ENCODE data around the gene SMYD3.

The SMYD3 gene

DNA sequence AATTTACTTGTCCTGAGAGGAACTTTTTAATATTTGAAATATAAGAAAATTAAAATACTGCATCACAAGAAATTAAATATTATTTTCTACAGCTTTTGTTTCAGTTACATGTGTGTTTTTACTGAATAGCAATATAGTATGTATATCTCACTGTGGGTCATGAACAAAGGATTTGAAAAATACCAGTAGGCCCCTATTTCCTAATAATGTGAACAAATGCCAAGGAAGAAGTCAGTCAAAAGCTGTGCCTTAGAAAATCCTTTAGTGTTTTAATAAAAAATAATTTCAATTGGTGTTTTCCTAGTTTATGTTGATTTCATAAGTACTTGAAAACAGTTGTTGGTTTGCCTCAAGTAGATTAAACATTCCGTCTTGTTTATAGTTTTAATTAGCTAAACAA is 46.7 kb downstream of the SMYD3 start:
- no peak for DNase-seq

DNA sequence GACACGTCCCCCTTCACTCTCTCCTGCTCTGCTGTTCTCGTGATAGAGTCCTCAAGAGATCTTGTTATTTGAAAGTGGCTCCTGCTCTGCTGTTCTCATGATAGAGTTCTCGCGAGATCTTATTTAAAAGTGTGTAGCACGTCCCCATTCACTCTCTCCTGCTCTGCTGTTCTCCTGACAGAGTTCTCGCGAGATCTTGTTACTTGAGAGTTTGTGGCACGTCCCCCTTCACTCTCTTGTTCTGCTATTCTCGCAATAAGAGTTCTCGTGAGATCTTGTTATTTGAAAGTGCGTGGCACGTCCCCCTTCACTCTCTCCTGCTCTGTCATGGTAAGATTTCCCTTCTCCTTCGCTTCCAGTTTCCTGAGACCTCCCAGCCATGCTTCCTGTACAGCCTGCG is 47.9 kb downstream of the SMYD3 start:
- DNase-seq = no peak

DNA sequence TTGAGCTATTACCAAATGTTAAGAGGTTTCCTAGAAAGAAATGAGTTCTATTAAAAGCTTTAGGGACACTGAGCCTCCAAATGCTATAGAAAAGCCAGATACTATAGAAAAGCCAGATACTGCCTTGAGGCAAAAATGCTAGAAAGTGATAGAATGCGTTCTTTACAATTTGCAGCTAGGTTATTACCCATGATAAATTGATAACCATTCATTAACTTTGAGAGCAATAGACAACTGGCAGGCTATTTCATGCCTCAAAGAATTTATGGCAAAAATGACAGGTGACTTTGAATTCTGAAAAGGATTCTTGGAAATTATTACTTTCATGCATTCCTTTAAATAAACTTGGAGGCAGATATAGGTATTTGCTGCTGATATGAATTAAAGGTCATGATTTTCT is 51.6 kb downstream of the SMYD3 start:
- DNase-seq = no peak

DNA sequence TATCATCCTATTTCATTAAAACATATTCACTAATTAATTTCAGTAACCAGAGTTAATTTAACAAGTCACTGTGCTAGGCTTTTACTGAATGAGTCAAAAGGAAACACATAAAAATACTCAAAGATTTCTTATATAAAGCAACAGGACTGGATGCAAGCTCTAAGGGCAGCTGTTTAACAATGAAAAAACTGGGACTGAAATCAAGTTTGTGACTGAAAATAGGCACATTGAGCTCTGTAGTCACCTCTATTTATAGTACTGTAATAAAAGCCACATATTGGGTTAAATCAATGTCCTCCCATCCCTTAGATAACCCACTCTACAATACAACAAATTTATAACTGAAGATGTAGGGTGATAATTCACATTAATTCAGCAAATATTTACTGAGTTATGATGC is 52.4 kb downstream of the SMYD3 start:
- DNase-seq = no peak

DNA sequence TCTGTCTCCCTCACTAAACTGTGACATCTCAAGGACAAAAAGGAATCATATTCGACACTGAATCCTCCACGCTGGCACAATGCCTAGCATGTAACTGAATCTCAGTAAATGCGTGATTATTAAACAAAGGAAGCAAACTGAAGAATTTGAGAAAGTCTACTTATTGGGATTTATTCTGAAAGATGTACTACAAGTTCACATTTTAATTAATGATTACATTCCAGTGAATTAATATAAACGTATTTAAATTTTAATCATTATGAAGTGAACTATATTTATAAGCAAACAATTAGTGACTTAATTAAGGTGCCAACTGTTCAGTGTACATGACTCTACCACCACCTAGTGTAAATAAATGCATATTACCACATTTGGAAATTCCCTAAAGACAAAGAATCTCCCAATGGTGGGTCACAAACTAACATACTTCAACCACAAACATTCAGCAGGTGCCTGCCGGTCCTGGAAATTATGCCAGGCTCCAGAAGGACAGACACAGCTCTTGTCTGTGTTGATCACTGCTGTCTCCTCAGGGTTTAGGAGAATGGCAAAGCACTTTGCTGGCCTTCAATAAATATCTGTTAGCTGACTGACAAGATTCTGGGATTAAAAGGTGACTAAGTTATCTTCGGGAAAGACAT is 56.3 kb downstream of the SMYD3 start:
- DNase-seq = peak in 1 of 2 donors; percentile 42

DNA sequence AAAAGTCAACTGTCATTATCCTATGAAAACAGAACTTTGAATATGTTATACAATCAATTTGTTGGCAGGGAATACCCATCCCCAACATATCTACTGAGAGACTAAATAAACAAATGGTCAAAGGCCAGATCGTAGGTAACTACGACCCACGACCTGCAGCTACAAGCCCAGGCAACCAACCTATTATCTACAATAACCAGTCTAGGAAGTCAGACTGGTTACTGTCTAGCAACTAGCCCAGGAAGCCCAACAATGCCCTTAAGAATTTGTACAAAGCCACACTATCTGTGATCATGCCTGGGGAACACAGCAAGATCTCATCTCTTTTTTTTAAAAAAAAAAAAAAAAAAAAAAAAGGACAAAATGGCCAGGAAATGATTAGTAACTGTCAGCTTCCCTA is 58.7 kb downstream of the SMYD3 start:
- no peak for DNase-seq

DNA sequence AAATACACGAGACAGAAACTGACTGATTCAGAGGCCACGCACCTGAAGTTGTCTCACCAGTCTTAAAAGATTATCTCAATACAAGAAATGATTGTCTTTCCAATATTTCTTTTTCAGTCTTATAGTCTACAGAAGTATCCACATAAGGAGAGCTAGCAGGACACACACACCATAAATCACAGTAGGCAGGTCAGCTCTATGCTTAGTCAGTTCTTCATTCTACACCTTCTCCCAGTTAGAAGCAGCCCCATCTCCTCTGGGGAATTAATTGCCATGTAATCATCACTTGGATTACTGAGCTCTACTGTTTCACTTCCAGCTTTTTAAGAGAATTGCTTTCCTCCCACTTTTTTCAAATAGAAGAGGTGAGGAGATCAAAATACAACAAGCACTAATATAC is 59.6 kb downstream of the SMYD3 start:
- DNase-seq = no peak

DNA sequence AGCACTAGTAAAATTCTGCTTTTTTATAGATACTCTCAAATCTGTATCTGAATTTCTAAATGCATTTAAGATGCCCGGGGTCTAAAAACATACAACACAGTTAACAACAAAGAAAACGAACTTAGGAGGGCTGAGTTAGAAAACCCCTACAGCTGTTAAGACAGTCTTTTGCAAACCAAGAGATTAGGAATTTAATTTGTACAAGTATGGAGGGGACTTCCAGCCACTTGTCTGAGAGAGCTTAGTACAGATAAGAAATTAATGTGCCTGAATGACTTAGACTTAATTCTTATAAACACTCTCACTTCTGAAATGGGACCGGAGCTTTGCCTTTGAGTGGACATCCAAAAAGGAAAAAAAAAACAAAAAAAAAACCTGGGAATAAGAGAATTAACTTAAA is 61.6 kb downstream of the SMYD3 start:
- DNase-seq = no peak

DNA sequence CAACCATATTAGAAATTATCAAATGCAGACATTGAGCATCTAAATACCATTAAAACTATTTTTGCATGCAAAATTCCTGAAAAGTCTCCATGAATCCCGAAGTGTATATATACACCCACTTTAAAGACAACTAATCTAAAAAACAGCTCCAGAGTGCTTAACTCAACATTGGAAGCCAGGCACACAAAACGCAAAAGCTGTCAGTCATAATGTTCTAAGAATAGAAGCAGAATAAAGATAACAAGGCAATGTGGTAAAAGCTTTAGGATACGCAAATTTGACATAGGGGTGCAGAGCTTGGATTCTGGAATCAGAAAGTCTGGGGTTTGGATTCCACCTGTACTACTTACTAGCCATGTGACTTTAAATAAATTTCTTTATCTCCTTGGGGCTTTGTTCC is 62.5 kb downstream of the SMYD3 start:
- DNase-seq = no peak

DNA sequence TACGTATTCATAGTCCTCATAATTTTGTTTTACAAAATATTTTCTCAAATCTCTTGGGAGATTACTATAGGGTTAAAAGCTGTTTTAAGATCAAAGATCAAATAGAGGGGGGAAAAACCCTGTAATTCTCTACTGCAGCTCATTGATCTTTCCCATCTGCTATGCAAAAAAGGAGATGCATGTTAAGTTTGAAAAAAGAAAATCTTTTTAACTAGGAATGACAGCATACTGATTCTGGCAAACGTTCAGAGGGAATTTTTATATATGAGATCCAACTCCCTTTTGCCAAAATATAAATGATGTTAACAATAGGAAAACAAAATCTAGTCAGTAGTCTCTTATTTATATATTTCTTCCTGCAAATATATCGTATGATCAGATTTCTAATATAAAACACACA is 69.1 kb downstream of the SMYD3 start:
- DNase-seq = no peak

DNA sequence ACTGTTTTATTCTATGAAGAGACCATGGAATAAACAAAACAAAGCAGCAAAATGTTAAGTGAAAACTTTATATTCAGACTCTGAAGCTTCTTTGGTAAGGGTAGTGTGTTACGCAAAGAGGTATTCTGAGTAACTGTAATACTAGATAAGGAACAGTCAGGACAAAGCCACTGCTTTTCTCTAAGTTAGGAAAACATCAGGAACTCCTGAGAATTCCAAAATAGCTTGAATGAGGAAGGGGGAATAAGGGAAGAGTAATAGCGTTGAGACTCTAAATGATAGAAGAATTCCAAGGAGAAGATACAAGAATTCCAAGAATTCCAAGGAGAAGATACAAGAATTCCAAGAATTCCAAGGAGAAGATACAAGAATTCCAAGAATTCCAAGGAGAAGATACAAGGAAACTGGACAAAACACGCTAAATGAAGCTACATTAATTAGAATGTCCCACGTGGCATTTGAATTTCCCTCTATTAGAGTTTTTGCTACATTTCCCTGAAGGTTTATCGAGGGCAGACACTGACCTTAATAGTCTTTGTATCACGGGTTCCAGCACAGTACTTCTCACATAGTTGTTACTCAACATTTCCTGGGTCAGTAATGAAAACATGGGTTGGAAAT is 71.5 kb downstream of the SMYD3 start:
- no peak for DNase-seq

DNA sequence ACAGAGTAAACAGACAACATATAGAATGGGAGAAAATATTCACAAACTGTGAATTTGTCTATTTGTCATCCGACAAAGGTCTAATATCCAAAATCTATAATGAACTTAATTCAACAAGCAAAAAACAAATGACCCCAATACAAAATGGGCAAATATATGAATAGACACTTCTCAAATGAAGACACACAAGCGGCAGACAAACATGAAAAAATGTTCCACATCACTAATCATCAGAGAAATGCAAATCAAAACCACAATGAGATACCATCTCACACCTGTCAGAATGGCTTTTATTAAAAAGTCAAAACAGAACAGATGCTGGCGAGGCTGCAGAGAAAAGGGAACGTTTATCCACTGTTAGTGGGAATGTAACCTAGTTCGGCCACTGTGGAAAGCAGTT is 72.7 kb downstream of the SMYD3 start:
- no peak for DNase-seq

DNA sequence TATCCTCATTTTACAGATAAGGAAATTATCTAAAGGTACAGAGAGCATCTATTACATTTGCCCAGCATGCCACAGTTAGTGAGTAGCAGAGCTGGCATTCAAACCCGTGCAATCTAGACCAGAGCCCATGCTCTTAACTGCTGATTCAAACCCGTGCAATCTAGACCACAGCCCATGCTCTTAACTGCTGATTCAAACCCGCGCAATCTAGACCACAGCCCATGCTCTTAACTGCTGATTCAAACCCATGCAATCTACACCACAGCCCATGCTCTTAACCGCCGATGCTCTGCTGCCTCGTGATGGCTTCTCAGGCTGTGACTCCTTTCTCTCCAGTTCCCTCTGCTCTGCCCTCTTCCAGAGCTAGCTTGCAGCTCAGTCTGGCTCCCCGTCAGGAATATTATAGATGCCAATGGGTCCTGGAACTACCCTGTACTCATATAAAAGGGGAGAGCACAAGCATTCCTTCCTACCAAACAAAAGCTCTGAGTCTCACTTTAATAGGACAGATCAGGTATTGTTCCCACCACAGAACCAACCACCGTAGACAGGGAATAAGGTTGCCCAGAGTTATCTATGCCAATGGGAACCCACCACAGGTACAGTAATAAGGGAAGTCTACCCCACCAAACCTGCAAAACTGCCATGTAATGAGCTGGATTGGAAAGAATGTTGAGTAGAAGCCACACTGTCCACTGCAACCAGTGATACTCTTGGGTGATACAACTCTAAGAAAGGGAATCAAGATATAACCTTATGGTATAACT is 78.4 kb downstream of the SMYD3 start:
- peak in 1 of 2 donors; percentile 4 for DNase-seq

DNA sequence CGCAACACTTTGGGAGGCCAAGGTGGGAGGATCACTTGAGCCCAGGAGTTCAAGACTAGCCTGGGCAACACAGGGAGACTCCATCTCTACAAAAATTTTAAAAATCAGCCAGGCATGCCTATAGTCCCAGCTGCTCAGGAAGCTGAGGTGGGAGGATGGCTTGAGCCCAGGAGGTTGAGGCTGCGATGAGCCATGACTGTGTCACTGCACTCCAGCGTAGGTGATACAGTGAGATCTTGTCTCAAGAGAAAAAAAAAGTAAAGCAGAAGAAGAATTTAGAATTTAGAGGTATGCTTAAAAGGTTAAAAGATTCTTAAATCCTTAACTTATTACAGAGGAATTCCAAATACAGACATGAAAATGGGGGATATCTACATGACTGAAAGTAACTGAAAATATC is 79.5 kb downstream of the SMYD3 start:
- no peak for DNase-seq

DNA sequence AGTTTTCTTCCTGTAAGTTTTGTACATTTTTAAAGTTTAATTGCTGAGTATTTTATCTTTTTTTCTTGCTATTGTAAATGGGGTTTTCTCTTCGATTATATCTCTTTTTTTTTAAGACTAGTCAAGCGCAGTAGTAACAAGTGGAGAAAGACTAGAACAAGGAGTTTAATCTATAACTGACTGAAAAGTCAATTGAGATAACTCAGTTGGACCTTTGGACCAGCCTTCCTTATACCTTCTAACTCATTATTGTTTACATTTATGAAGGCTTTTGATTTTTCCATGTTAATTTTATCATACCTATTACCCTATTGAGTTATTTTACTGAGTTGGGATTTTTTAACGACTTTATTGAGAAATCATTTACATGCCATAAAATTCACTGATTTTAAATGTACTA is 81.2 kb downstream of the SMYD3 start:
- no peak for DNase-seq

DNA sequence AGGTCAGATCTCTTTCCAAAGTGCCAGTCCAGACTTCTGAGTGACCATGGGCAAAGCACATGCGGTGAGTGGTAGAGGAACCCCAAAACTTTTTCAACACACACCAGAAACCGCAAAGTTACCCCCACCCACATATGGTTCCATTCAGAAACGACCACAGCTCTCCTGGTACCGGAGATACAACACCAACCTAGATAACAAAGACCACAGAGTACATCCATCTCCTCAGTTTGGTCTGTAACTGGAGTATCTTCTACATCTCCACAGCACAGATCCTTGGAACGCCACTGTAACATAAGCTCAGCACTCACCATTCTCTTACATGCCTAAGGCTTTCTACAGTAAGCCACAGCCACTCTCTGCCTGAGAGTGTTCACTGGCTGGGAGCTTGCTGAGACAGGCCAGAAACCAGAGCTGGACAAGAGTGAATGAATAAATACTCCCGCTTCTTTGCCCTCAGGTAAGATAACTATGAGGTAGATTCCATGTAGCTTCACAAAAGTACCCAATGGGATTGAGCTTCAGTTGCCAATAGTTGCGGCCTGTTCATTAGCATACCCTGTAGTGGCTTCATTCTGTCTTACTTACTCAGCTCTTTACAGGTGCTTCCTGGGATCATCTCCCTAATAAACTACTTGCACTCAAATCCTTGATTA is 81.8 kb downstream of the SMYD3 start:
- DNase-seq = no peak

DNA sequence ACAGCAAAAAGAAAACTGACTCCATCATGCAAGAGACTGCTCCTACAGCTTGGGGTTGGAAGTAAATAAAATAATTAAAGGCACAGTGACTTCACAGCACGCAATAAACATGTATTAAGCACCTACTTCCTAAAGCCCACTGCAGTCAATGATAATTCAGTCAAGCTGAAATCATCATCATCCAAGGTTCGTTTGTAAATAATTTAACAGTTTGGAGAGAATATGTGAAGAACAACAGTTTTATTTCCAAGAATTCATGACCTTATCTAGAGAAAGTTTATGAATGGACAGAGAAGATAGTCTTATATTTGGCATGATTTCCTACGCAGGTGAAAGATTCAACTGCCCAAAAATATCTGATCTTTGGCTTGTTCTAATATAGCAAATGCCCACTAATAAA is 86.8 kb downstream of the SMYD3 start:
- DNase-seq = no peak

DNA sequence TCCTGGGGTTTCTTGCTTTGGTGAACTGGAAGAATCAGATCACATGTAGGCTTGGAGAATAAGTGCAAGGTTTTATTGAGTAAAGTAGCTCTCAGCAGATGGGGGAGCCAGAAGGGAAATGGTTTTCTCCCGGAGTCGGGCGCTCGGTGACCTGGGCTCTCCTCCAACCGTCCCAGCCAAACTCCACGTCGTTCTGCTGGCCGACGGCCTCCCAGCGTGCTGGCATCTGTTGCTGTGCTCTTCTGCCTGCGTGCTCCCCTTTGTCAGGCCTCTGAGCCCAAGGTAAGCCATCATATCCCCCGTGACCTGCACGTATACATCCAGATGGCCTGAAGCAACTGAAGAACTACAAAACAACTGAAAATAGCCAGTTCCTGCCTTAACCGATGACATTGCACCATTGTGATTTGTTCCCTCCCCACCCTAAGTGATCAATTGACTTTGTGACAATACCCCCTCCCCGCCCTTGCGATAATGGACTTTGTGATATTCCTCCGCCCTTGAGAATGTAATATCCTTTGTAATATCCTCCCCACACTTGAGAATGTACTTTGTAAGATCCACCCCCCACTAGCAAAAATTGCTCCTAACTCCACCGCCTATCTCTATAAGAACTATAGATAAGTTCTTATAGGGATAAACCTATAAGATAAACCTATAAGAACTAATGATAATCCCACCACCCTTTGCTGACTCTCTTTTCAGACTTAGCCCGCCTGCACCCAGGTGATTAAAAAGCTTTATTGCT is 88.3 kb downstream of the SMYD3 start:
- peak in 1 of 2 donors; percentile 11 for DNase-seq

DNA sequence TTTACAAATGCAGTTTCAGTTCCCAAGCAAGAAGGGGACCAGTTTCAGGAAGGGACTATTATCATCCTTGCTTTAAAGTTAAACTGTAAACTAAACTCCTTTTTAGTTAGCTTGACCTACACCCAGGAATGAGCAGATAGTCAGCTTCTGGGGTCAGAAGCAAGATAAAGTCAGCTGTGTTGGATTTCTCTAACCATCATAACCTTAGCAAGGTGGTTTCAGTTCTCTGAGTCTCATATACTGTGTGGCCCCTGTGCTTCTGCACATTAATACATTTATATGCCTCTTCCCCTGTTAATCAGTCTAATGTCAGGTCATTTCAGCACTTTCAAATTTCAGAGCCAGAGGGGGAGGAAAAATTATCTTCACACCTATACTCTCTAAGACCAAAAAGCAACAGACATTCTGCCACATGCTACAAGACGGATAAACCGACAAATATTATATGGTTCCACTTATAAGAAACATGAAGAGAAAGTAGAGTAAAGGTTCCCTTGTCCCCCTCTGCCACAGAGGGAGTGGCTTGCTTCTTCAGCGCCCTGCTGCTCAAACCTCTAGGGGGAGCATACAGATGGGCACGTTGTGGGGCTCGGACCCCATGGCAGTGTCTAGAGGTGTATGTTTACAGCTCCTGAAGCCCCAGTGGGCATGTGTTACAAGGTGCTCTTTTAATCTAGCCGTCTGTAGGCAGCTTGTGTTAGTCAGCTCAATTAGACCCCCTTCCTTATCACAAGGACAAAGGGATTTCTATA is 89.1 kb downstream of the SMYD3 start:
- no peak for DNase-seq

DNA sequence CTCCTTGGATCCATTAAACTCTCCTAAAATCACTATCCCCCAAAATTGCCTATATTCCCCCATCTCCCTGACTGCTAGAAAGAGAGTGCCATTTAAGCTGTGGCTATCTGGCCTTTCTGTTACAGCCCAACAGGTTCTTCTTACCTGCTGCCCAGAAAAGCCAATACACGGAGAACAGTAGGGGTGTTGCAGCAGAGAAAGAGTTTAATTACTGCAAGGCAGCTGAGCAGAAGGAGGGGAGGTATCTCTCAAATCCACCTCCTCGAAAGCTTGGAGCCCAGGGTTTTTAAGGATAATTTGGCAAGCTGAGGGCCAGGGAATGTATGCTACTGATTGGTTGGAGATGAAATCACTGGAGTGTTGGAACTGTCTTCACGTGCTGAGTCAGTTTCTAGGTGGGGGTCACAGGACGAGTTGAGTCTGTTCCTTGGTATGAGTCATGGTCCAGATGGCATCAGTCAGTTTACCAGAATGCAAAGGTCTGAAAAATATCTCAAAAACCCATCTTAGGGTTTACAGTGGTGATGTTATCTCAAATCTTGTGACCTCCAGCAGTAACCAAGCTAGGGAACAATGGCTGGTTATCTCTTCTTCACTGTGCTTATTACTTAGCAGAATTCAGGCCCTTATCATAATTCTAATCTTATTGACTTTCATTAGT is 89.8 kb downstream of the SMYD3 start:
- DNase-seq = no peak

DNA sequence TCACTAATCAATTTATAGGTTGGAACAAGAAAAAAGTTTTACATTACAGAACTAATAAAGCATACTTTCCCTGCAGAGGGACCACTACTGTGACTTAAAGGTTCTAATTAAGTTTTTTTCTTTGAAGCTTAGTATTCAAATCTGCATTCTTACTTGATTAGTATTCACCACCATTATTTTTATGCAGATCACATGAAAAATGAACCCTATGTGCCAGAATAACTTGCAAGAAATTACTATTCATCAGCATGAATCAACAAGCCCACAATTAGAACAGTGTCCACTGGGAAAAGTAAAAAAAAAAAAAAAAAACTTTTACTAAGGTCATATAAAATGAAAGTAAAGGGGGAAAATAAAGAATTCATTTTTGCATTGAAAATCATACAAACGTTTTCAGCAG is 90.8 kb downstream of the SMYD3 start:
- DNase-seq = no peak

DNA sequence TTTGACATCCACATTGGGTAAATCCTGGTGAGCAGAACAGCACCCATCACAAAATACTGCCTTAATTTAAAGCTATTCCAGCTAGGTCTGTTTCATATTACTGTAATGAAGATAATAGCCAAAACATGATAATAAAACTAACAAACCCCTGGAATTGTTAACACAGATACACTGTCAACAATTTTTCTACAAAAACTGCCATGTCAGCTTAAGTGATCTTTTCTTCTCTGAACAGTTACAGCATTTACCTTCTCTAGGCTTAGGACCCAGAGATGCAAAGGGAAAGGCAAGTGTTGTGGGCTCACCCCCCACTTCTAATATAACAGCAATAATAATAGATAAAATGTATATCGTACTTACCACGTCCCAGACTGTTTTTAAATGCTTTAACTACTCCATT is 92.1 kb downstream of the SMYD3 start:
- DNase-seq = no peak

Measured in hippocampal formation (tissue), 2 donors.